ENCODE data around the gene SAMD1. TPM values are rescaled to one million over a fixed set of nuclear protein-coding genes. Genes with fewer than 3 reads are reported as not detected.
"Not testable (repeated sequence)": the region's sequence is repeated elsewhere in the genome, so short reads cannot be mapped to it uniquely, and the experiment has no call there.

The SAMD1 gene
- total RNA-seq, 1 donor from 2014 or later: 24.7 TPM

DNA sequence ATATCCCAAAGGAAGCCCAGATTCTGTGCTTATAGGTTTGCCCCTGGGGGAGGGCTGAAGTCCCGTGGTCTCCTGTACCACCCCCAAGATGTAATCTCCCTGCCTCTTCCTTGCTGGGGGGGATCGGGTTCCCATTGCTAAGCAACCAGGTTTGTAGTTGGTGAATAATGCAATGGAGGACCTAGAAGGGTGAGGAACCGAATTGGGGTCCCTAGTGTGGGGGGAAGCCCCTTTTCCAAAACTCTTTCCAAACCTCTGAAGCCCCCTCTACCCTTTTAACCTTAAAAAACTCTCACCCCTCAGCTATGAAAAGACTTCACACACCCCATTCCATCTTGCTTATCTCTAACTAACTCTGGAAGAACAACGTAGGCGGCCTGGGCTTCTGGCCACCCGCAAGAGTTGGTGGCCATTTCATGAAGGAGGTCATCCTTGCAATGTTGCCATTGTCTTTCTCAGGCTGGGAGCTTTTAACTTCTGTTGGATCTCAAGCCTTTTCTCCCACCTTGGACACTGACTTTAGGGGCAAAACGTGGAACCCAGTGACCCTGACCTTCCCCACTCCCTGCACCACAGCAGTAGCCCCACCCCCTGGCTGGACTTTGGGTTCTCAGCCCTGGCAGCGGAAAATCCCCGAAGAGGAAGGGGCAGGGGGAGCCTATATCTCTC is 29.3 kb downstream of the SAMD1 start:
- DNase-seq: no peak

DNA sequence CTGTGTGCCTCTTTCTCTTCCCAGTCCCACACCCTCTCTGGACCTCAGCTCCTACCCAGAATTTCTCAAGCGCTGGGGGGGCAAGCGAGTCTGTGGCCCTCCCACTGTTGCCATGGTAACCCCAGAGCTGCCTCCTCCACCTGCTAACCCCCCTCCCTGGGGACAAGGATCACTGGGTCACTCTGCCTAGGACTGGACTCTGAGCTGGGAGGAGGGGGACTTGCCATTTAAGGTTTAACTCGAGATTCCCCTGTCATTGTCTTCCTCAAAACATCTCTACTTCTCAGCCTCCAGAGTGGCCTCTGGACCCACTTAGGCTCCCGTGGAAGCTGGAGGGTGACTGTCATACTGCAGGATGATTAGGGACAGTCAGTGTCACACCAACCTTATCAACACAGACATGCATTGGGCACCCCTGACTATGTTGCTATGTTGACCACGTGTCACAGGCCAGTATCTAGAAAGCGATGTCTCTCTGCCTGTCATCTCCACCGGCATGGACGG is 30.8 kb downstream of the SAMD1 start:
- DNase-seq: no peak

DNA sequence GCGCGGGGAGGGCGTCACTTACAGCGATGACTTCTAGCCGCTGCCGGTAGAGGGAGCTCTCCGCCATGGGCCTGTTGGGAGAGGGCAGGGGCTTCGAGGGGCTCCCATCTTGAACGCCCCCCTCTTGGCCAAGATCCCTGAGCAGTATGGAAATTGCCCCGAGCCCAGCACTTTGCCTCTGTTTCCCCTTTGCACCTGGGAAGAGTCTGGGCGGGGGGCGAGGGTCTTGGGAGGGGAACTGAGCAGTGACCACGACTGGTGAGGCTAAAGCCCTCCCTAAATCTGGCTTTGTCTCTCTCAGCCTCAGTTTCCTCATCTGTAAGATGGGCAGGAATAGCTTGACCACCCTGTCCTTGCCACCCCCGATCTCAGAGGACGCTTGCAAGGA is 31.5 kb downstream of the SAMD1 start:
- DNase-seq: no peak

DNA sequence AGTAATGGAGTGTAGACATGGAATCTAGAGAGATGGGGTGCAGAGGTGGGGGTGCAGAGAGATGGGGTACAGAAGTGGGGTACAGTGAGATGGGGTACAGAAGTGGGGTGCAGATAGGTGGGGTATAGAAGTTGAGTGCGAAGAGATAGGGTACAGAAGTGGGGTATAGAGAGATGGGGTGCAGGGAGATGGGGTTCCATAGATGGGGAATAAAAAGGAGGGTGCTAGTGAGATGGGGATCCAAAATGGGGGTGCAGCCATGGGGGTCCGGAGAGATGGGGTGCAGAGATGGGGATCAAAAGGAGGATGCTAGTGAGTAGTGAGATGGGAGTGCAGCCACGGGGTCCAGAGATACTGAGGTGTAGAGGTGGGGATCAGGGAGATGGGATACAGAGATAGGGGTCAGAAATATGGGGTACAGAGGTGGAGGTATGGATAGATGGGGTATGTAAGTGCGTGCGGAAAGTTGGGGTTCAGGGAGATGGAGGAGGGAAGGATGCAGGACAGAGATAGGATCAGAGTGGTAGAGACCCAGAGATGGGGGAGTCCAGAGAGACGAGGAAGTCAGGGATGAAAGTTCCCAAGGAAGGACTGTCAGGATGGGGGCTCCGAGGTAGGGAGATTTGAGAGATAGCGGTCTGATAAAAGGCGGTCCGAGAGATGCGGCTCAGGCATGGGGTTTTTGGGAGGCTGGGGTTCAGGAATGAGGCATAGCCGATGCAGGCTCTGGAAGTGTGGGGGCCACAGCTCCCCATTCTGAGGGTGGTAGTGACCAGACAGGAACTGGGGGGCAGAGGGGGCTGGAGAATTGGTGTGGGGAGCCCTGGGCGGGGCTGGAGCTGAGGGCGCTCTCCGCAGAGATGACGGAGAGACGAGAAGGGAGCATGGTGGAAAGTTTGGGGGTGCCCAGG is 32.1 kb downstream of the SAMD1 start:
- DNase-seq: no peak

DNA sequence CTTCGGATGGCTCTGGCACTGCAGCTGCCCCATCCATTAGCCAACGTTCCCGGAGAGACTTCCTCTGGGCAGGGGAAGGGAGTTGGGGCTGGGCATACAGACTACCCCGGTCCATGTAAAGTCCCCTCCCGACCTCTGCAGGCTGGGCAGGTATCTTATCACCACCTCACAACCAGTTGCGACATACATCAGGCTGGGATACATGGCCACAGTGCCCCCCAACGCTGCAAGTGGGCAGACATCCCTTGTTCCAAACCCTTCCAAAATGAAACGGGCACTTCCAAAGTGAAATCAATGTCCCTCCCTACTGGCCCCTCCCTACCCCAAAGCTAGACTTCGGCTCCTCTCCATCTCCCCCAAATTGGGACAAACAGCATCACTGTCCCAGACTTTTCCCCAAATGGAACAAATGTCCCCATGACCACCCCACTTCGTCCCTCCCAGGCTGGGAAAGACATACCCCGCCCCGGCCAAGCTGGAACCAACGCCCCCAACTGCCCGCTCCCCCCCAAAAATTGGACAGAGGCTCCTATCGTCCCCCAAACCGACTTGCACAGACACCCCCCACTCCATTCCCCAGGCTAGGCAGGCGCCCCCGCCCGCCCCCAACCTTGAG is 33.7 kb downstream of the SAMD1 start:
- DNase-seq: no peak

DNA sequence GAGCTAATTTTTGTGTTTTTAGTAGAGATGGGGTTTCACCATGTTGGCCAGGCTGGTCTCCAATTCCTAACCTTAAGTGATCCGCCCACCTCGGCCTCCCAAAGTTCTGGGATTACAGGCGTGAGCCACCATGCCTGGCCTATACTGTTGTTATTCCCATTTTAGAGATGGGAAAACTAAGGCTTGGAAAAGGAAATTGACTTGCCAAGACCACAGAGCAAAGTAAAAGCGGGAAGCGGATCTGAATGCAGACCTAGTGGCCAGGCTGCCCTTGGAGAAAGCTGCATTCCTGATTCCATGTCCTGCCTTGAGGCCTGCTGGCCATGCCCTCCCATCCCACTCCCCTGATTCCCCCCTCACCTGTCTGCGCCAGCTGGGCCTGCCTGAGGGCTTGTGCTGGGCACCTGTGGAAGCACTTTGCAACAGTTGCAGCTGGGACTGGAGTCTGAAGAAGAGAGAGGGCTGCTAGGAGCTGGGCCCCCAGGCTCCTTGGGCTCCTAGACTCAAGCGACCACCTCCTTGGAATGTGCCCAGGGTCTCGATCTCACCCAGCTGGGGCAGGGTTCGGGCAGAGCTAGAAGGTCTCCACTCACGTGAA is 34.4 kb downstream of the SAMD1 start:
- no peak for DNase-seq

DNA sequence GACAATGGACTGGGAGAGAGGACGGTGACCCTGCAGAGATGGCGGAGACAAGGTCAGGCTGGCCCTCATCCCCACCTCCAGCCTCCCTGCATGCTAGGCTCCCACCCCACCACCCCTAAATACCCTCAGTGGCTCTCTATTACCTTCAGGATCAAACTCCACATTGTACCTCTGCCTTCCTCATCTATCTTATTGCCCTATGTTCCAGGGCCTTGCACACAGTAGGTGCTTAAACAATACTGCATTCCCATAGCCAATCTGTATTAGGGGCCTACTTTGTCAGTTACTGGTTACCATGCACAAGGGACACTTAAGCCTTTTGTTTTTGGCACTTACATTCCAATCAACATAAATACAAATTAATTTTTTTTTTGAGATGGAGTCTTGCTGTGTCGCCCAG is 35.2 kb downstream of the SAMD1 start:
- no peak for DNase-seq

DNA sequence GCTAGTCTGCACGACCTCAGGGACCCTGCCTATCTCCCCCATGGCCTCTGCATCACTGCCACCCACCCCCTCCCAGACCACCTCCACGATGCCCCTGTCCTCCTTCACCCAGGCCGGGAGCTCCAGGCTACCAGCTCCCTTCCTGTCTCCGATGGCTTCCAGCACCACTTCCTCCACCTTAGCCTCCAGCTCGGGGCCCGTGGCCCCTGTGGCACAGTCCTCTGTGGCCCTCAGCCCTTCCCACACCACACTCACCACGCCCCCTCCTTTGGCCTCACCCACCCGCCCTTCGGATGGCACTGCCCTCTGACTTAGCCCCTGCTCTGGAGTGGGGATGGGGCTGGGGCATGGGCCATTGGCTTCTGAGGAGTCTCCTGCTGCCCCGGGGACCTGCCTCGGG is 35.8 kb downstream of the SAMD1 start:
- no peak for DNase-seq

DNA sequence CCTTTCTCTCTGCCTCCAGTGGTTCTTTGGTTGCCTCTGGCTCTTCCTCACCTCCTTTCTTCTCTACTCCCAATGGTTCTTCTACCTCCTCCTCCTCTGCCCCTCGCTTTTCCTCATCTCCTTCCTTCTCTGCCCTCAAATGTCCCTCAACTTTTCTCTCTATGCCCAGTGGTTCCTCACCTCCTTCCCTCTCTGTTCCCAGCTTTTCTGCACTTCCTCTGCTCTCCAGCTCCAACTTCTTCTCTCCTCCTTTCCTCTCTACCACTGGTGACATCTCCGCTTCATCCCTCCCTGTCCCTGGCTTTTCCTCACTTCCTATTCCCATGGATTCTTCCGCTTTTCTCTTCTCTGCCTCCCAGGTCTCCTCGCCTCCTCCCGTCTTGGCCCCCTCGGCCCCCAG is 36.5 kb downstream of the SAMD1 start:
- no peak for DNase-seq

DNA sequence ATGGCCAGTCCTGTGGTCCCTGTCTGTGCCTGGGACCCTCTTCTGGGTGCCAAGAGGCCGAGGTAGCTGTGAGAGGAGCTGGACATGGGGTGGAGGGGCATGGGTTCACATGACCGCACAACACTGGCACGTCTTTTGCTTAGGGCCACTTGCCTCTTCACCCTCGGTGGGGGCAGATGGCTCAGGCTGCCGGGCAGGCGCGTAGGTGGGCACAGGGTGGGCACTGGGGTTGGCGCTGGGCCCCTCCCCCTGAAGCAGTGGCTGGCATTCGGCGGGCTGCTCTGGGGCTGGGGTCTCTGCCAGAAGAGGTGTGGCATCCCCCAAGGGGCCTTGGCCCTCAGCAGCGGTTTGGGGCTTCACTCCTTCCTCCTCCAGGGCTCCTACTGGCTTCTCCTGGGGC is 37.1 kb downstream of the SAMD1 start:
- no peak for DNase-seq

DNA sequence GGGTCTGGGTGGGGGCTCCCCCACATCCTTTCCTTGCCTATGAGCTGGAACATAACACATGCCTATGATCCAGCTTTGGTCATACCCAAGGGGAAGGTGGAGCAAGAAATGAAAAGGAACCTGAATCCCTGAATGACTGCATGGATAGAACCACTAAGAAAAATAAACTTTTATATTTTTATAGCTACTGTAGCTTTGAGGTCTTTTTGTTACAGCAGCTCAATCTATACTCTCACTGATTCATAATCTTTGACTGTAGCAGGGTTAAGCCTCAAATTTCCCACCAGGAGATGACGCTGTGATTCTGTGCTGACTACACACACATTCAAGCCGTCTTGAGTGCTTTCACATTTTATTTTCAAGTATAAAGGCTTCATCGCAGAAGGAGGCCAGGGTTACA is 37.5 kb downstream of the SAMD1 start:
- no peak for DNase-seq

DNA sequence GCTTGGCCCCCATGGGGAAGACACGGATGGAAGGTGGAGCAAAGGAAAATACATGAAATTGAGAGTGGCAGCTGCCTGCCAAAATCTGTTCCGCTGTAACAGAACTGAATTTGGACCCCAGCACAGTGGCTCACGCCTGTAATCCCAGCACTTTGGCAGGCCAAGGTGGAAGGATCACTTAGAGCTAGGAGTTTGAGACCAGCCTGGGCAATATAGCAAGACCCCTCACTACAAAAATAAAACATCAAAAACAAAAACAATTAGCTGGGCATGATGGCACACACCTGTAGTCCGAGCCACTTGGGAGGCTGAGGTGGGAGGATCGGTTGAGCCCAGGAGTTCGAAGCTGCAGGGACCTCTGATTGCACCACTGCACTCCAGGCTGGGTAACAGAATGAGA is 38.1 kb downstream of the SAMD1 start:
- DNase-seq: no peak

DNA sequence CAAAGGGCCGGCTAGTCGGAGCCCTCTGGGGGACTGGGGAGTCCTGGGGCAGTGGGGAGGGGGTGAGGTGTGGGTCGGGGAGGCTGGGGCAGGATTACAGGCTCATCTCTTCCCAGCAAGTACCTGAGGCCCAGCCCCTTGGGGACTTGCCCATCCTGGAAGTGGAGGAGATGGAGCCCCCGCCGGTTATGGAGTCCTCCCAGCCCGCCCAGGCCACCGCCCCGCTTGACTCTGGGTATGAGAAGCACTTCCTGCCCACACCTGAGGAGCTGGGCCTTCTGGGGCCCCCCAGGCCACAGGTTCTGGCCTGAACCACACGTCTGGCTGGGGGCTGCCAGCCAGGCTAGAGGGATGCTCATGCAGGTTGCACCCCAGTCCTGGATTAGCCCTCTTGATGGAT is 38.6 kb downstream of the SAMD1 start:
- DNase-seq: no peak

DNA sequence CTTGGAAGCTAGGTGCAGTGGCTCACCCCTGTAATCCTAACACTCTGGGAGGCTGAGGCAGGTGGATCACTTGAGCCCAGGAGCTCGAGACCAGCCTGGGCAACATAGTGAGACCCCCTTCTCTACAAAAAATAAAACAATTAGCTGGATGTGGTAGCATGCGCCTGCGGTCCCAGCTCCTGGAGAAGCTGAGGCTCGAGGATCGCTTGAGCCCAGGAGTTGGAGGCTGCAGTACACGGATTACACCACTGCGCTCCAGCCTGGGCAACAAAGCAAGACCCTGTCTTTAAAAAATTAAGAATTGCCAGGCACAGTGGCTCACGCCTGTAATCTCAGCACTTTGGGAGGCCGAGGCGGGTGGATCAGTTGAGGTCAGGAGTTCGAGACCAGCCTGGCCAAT is 39.6 kb downstream of the SAMD1 start:
- DNase-seq: not testable (repeated sequence)

DNA sequence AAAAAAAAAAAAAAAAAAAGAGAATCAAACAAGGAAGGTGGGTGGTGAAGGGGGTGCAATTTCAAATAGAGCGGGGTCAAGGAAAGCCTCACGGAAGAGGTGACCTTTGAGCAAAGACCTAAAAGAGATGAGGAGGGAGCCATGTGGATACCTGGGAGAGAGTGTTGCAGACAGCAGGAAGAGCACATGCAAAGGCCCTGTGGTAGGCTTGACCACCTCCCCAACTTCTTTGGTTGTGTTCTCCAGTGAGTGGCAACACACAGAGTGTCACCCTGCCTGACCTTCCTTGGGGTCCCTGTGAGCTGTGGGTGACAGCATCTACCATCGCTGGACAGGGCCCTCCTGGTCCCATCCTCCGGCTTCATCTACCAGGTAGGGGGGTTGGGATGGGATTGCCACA is 40.0 kb downstream of the SAMD1 start:
- DNase-seq: no peak

DNA sequence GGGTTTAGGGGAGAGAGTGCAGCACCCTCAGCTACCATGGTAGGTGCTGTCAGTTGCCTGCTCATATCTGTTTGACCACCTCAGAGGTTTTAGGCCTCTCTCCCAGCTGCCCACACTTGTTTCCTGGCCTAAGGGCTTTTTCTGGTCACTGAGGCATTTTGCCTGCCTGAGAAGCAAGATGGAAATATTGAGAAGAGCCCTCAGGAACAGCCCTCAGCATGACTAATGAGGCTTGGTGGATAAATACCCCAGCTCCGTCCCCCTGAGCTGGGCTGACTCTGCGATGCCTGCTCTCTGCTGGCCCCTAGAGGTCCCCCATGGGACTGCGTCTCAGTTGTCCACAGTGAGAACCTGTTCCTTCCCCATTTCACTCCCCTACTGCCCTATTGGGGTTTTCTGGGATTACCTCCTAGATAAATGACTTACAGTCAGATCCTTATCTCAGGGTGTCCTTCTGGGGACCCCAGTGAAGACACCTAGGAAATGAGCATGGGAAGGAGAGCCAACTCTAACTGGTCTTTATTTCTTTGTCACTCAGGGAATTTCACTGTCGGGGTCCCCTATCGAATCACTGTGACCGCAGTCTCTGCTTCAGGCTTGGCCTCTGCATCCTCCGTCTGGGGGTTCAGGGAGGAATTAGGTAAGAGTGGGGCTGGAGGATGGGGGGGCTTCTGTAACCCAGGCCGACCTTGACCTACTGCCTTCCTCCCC is 42.0 kb downstream of the SAMD1 start:
- peak; percentile 27 for DNase-seq

DNA sequence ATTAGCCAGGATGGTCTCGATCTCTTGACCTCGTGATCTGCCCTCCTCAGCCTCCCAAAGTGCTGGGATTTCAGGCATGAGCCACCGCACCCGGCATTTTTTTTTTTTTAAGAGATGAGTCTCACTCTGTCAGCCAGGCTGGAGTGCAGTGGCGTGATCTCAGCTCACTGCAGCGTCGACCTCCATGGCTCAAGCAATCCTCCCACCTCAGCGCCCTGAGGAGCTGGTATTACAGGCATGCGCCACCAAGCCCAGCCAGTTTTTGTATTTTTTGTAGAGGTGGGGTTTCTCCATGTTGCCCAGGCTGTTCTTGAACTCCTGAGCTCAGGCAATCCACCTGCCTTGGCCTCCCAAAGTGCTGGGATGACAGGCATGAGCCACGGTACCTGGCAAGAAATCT is 42.7 kb downstream of the SAMD1 start:
- not testable (repeated sequence) for DNase-seq

DNA sequence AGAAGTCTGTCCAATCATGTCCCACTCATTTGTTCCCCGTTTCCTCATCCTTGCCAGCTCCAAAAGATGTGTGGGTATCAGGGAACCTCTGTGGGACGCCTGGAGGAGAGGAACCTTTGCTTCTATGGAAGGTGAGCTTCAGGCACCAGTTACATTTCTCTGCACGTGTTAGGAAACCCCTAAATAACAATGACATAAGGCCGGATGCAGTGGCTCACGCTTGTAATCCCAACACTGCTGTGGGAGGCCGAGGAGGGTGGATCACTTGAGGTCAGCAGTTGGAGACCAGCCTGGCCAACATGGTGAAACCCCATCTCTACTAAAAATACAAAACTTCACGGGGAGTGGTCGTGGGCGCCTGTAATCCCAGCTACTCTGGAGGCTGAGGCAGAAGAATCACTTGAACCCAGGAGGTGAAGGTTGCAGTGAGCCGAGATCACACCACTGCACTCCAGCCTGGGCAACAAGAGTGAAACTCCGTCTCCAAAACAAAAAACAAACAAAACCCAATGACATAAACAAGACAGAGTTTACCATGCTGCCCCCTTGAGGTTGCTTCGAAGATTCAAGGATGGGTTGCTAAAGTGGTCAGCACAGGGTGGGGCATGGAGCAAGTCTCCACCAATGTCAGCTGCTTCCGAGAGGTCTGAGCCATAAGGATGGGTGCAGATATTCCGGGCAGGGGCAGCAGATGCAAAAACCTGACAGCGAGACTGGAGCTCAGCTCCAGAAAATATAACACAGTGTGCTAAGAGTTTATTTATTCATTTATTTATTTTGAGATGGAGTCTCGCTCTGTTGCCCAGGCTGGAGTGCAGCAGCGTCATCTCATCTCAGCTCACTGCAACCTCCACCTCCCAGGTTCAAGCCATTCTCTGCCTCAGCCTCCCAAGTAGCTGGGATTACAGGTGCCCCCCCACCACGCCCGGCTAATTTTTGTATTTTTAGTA is 47.6 kb downstream of the SAMD1 start:
- DNase-seq: peak; percentile 85

DNA sequence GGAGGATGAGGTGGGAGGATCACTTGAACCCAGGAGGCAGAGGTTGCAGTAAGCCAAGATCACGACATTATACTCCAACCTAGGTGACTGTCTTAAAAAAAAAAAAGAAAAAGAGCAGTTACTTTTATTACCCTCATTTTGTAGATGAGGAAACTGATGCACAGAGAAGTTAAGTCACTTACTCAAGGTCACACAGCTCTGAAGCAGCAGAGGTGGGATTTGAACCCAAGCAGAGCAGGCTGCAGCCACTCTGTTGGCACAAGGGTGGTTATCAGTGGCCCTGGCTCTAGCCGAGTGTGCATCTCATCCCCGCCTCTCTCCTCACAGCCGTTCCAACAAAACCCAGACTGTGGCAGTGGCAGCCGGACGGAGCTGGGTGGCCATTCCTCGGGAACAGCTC is 51.4 kb downstream of the SAMD1 start:
- DNase-seq: no peak

Measured in tongue (tissue), 2 donors.